OCI-LY1 (cell line): Measurements from ENCODE around the gene ZMAT3.
"Not testable (repeated sequence)": the region's sequence is repeated elsewhere in the genome, so short reads cannot be mapped to it uniquely, and the experiment has no call there.

Experiments used
- CTCF ChIP-seq: fragments of 200-600 bp; sonication (generic), shearing (Covaris generic); IDR thresholded peaks from 2 replicates; pipeline ENCODE4 v1.5.1; 2017; ENCODE audit warnings: mild to moderate bottlenecking, antibody characterized with exemption, low read length, moderate library complexity, mixed read lengths
- EZH2 ChIP-seq: fragments of 200-600 bp; sonication (generic), shearing (Covaris generic); IDR thresholded peaks from 2 replicates; pipeline ENCODE4 v1.8.0; 2017; ENCODE audit warnings: borderline replicate concordance, mixed run types, mild to moderate bottlenecking, antibody characterized with exemption, low read length, moderate library complexity, mixed read lengths

GRCh38 chr3:179054565-179054964 is 17.0 kb downstream of the ZMAT3 start:
- TF ChIP-seq EZH2, CTCF: not testable (repeated sequence)
